HCT116 (cell line): Measurements from ENCODE around the gene SYNGR3. TPM values are rescaled to one million over a fixed set of nuclear protein-coding genes. Genes with fewer than 3 reads are reported as not detected.

Source experiments
- ATAC-seq: fragments of 200-7000 bp; cut with Tn5 transposase; 2 replicates; pipeline ENCODE4 v1.9.1; 2020; ENCODE audit warnings: mild to moderate bottlenecking, moderate library complexity
- BruUV-seq: library from RNA; stranded (reverse); fragments of 400-500 nt; replicated peaks from 2 replicates; lab custom pipeline; 2021; lab: Mats Ljungman, UMichigan
- CTCF ChIA-PET: fragments of 300-600 bp; sonication (Branson Sonifier 250); formaldehyde crosslinking; loops from one replicate; lab custom pipeline; 2021; ENCODE audit warnings: antibody characterized with exemption; lab: Charles Lee
- POLR2A ChIA-PET: fragments of 300-600, 350-600 bp; sonication (Branson Sonifier 250); formaldehyde crosslinking; loops from one replicate; lab custom pipeline; 2021; ENCODE audit warnings: antibody characterized with exemption; lab: Charles Lee
- RAD21 ChIA-PET, 2 experiments: fragments of 300-600 bp; sonication (Branson Sonifier 250); formaldehyde crosslinking; loops; one replicate each; lab custom pipeline; 2023; ENCODE audit warnings: low total read pairs in 2 of 2; ENCODE audit not compliant: uncharacterized antibody in 2 of 2, unreplicated experiment in 2 of 2, low non-redundant PET in 1 of 2; lab: Charles Lee
- DNase-seq: peaks from one replicate; pipeline ENCODE4 v3.0.0-alpha.2; 2010; ENCODE audit warnings: low read depth, low spot score
- H2AFZ ChIP-seq: fragments of 200-600 bp; shearing (Covaris generic), sonication (generic); 2 replicates; pipeline ENCODE4 v1.6.1; 2017; ENCODE audit warnings: low read depth, mixed run types, mixed read lengths, antibody characterized with exemption, low read length; ENCODE audit not compliant: poor library complexity, severe bottlenecking
- H3K27ac ChIP-seq: 2 replicates; pipeline ENCODE4 v1.5.1; 2012; ENCODE audit warnings: low read depth, low read length
- H3K27me3 ChIP-seq: fragments of 200-600 bp; sonication (generic); 2 replicates; pipeline ENCODE4 v1.6.1; 2016; ENCODE audit warnings: mixed run types, low read length, mixed read lengths; ENCODE audit not compliant: insufficient read depth
- H3K36me3 ChIP-seq, 2 experiments: fragments of 200-500 bp in 1 of 2; fragments of 200-600 bp in 1 of 2; sonication (Bioruptor generic) in 1 of 2; sonication (generic) in 1 of 2; 2 replicates each; pipeline versions ENCODE4 v1.5.1 to v1.6.1; 2014 to 2016; ENCODE audit warnings: low read length in 2 of 2, inconsistent platforms in 1 of 2, mixed read lengths in 1 of 2, mixed run types in 1 of 2; ENCODE audit not compliant: insufficient read depth in 2 of 2, control insufficient read depth in 1 of 2
- H3K4me1 ChIP-seq, 2 experiments: fragments of 200-600 bp in 1 of 2; sonication (generic) in 1 of 2; 2 replicates each; pipeline versions ENCODE4 v1.5.1 to v1.6.1; 2012 to 2017; ENCODE audit warnings: low read length in 2 of 2, inconsistent platforms in 1 of 2, mild to moderate bottlenecking in 1 of 2, mixed read lengths in 1 of 2, mixed run types in 1 of 2, moderate library complexity in 1 of 2; ENCODE audit not compliant: insufficient read depth in 2 of 2, control insufficient read depth in 1 of 2
- H3K4me2 ChIP-seq: fragments of 200-600 bp; sonication (generic); 2 replicates; pipeline ENCODE4 v1.6.1; 2017; ENCODE audit warnings: mixed run types, low read length, mixed read lengths
- H3K4me3 ChIP-seq, 2 experiments: fragments of 200-600 bp in 1 of 2; sonication (generic) in 1 of 2; replicated peaks in 1 of 2; 2 replicates each; pipeline ENCODE4 v1.5.1; 2011 to 2016; ENCODE audit warnings: low read length in 2 of 2, control low read depth in 1 of 2, low read depth in 1 of 2, mild to moderate bottlenecking in 1 of 2, mixed read lengths in 1 of 2, mixed run types in 1 of 2
- H3K79me2 ChIP-seq: fragments of 200-600 bp; sonication (generic); 2 replicates; pipeline ENCODE4 v1.6.1; 2017; ENCODE audit warnings: mild to moderate bottlenecking, mixed run types, low read length, moderate library complexity, mixed read lengths; ENCODE audit not compliant: insufficient read depth
- H3K9ac ChIP-seq: fragments of 200-600 bp; sonication (generic); 2 replicates; pipeline ENCODE4 v1.6.1; 2016; ENCODE audit warnings: low read length, mixed read lengths
- H3K9me2 ChIP-seq: fragments of 200-600 bp; sonication (generic), shearing (Covaris generic); 2 replicates; pipeline ENCODE4 v1.6.1; 2017; ENCODE audit warnings: mixed run types, mild to moderate bottlenecking, moderate library complexity; ENCODE audit not compliant: insufficient read depth
- H3K9me3 ChIP-seq, 2 experiments: fragments of 200-500 bp in 1 of 2; fragments of 200-600 bp in 1 of 2; sonication (Bioruptor generic) in 1 of 2; sonication (generic) in 1 of 2; 2 replicates each; pipeline ENCODE4 v1.6.1; 2014 to 2017; ENCODE audit warnings: low read length in 2 of 2, mixed read lengths in 2 of 2, inconsistent platforms in 1 of 2, low read depth in 1 of 2, mild to moderate bottlenecking in 1 of 2, mixed run types in 1 of 2, moderate library complexity in 1 of 2; ENCODE audit not compliant: control insufficient read depth in 1 of 2, insufficient read depth in 1 of 2
- H4K20me1 ChIP-seq: fragments of 200-600 bp; sonication (generic), shearing (Covaris generic); 2 replicates; pipeline ENCODE4 v1.6.1; 2017; ENCODE audit warnings: mixed run types, mild to moderate bottlenecking, moderate library complexity; ENCODE audit not compliant: insufficient read depth
- CEBPB ChIP-seq: IDR thresholded peaks from 2 replicates; pipeline ENCODE4 v1.6.1; 2012; ENCODE audit warnings: low read depth
- ELF1 ChIP-seq: IDR thresholded peaks from 2 replicates; pipeline ENCODE4 v1.6.1; 2012; ENCODE audit warnings: low read depth, borderline replicate concordance
- FOSL1 ChIP-seq: IDR thresholded peaks from 2 replicates; pipeline ENCODE4 v1.6.1; 2012; ENCODE audit warnings: low read depth
- JUND ChIP-seq: IDR thresholded peaks from 2 replicates; pipeline ENCODE4 v1.6.1; 2012
- MAX ChIP-seq: IDR thresholded peaks from 2 replicates; pipeline ENCODE4 v1.6.1; 2012
- POLR2A ChIP-seq: IDR thresholded peaks from 2 replicates; pipeline ENCODE4 v1.7.0; 2011; ENCODE audit warnings: borderline replicate concordance; ENCODE audit not compliant: insufficient read depth, insufficient read length; ENCODE audit errors: extremely low read depth
- POLR2AphosphoS5 ChIP-seq: IDR thresholded peaks from 2 replicates; pipeline ENCODE4 v1.6.1; 2011; ENCODE audit warnings: mild to moderate bottlenecking, low read depth, low read length, moderate library complexity
- RAD21 ChIP-seq: IDR thresholded peaks from 2 replicates; pipeline ENCODE4 v1.6.1; 2012; ENCODE audit warnings: low read depth, mild to moderate bottlenecking
- SRF ChIP-seq: IDR thresholded peaks from 2 replicates; pipeline ENCODE4 v1.6.1; 2012; ENCODE audit warnings: low read depth
- ZNF274 ChIP-seq: fragments of 200-500 bp; sonication (Bioruptor generic); IDR thresholded peaks from 2 replicates; pipeline ENCODE4 v1.6.1; 2014; ENCODE audit warnings: mild to moderate bottlenecking, low read depth, low read length, inconsistent platforms
- intact Hi-C: fragments of 100-400 bp; cut with micrococcal nuclease; formaldehyde crosslinking; loops from 2 replicates; pipeline ENCODE4 v1.10.0; 2022
- total RNA-seq: library from RNA; stranded (reverse); gene quantifications from one replicate; pipeline ENCODE4 v1.2.1, GENCODE V29; 2021; ENCODE audit not compliant: unreplicated experiment
- TF ChIP-seq, protein P1 (sequence below): IDR thresholded peaks from 2 replicates; pipeline ENCODE4 v1.6.1; 2012; ENCODE audit warnings: low read depth

Gene SYNGR3
- total RNA-seq, 1 experiment from 2014 or later: 11.5 TPM

DNA sequence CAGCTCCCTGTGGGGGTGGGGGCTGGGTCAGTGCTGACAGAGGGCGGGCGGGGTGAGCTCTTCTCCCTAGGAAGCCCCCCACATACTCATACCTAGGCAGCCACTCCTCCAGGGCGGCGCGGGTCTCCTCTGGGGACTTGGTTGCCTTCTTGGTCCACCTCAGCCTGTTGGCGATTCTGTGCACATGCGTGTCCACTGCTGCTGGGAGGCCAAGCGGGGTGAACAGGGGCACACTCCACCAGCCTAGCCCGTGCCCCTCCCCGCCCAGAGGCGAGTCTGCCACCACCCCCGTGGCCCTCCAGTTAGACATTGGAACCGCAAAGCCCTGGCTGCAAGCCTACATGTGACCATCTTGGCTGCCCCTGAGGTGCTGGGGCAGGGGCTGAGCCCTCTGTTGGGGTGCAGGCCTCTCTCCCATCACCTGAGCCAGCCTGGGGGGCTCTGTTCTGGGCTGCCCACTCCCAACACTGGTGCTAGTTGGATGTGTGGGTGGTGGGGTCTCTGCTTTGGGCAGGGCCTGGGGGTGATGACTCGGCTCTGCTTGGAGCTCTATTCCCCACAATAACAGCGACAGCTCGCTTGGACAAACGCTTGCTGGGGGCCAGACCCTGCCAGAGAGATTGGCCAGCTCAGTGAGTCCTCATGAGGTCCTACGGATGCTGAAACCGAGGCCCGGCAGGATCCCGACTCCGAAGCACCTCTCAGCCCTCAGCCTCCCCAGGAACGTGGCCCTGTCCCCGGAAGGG, 50.4 kb downstream of the SYNGR3 start:
- CTCF ChIA-PET: no interaction called here
- Histone ChIP-seq H3K9ac (no peak overlapping the region), H3K4me3 (no peak overlapping the region), H3K4me2 (no peak overlapping the region), H3K27ac (no peak overlapping the region), H3K9me2 (no peaks in the 10 kb centered on the region), H3K36me3 (no peaks in the 10 kb centered on the region), H3K4me1 (peaks cover 5 to 41% of the 10 kb centered on the region in 2 experiments; a peak in 2 of 4 replicates), H3K79me2 (no peaks in the 10 kb centered on the region), H2AFZ (no peak overlapping the region), H4K20me1 (no peaks in the 10 kb centered on the region), H3K27me3 (no peaks in the 10 kb centered on the region), H3K9me3 (no peaks in the 10 kb centered on the region)
- ATAC-seq: no peak
- TF ChIP-seq RAD21: no peak
- TF ChIP-seq ZNF274: no peak
- no peak for TF ChIP-seq POLR2A
- TF ChIP-seq, protein P1, sequence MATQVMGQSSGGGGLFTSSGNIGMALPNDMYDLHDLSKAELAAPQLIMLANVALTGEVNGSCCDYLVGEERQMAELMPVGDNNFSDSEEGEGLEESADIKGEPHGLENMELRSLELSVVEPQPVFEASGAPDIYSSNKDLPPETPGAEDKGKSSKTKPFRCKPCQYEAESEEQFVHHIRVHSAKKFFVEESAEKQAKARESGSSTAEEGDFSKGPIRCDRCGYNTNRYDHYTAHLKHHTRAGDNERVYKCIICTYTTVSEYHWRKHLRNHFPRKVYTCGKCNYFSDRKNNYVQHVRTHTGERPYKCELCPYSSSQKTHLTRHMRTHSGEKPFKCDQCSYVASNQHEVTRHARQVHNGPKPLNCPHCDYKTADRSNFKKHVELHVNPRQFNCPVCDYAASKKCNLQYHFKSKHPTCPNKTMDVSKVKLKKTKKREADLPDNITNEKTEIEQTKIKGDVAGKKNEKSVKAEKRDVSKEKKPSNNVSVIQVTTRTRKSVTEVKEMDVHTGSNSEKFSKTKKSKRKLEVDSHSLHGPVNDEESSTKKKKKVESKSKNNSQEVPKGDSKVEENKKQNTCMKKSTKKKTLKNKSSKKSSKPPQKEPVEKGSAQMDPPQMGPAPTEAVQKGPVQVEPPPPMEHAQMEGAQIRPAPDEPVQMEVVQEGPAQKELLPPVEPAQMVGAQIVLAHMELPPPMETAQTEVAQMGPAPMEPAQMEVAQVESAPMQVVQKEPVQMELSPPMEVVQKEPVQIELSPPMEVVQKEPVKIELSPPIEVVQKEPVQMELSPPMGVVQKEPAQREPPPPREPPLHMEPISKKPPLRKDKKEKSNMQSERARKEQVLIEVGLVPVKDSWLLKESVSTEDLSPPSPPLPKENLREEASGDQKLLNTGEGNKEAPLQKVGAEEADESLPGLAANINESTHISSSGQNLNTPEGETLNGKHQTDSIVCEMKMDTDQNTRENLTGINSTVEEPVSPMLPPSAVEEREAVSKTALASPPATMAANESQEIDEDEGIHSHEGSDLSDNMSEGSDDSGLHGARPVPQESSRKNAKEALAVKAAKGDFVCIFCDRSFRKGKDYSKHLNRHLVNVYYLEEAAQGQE: no peak
- no peak for TF ChIP-seq CEBPB
- TF ChIP-seq JUND: no peak
- no peak for TF ChIP-seq SRF
- no peak for TF ChIP-seq ELF1
- TF ChIP-seq POLR2AphosphoS5: no peak; the same call in 1 of the 2 replicates
- no peak for TF ChIP-seq FOSL1
- TF ChIP-seq MAX: no peak
- POLR2A ChIA-PET: no interaction called here
- DNase-seq: no peak
- BruUV-seq: no TSS peak
- RAD21 ChIA-PET: no interaction called here
- intact Hi-C loops: no loop called here
